HepG2 (cell line): ENCODE results near the gene FKBP1B. TPM values are rescaled to one million over a fixed set of nuclear protein-coding genes. Genes with fewer than 3 reads are reported as not detected.

Source experiments
- ARNT2 ChIP-seq: sonication (generic); formaldehyde crosslinking; IDR thresholded peaks from 2 replicates; pipeline ENCODE4 v1.8.0; 2022; ENCODE audit warnings: mild to moderate bottlenecking, low read depth, missing genetic modification reagents, moderate library complexity
- ELF4 ChIP-seq: sonication (generic); formaldehyde crosslinking; IDR thresholded peaks from 2 replicates; pipeline ENCODE4 v1.5.0; 2020; ENCODE audit warnings: missing genetic modification reagents, mild to moderate bottlenecking, moderate library complexity, borderline replicate concordance
- ESRRA ChIP-seq: sonication (generic); formaldehyde crosslinking; IDR thresholded peaks from 2 replicates; pipeline ENCODE4 v1.5.1; 2020; ENCODE audit warnings: mild to moderate bottlenecking, low read depth, missing genetic modification reagents
- IRX3 ChIP-seq: sonication (generic); formaldehyde crosslinking; IDR thresholded peaks from 2 replicates; pipeline ENCODE4 v1.8.1; 2023; ENCODE audit warnings: mild to moderate bottlenecking, low read depth, missing genetic modification reagents, borderline replicate concordance
- MXI1 ChIP-seq: IDR thresholded peaks from 3 replicates; pipeline ENCODE4 v1.6.1; 2012; ENCODE audit warnings: low read depth, low read length, inconsistent platforms, borderline replicate concordance
- NFYB ChIP-seq: sonication (generic); formaldehyde crosslinking; IDR thresholded peaks from 2 replicates; pipeline ENCODE4 v1.4.0; 2020; ENCODE audit warnings: missing genetic modification reagents
- RFX5 ChIP-seq: IDR thresholded peaks from 2 replicates; pipeline ENCODE4 v1.6.1; 2011; ENCODE audit warnings: low read depth, low read length, improper control_type of control experiment
- SOX6 ChIP-seq, 2 experiments: fragments of 450-650 bp in 1 of 2; sonication (generic) in 1 of 2; formaldehyde crosslinking in 1 of 2; IDR thresholded peaks; 2 replicates each; pipeline versions ENCODE4 v1.4.0 to v1.6.1; 2017 to 2020; ENCODE audit warnings: antibody characterized with exemption in 1 of 2, mild to moderate bottlenecking in 1 of 2, missing genetic modification reagents in 1 of 2
- ZC3H4 ChIP-seq: sonication (generic); formaldehyde crosslinking; IDR thresholded peaks from 2 replicates; pipeline ENCODE4 v1.4.0; 2020; ENCODE audit warnings: missing genetic modification reagents, borderline replicate concordance
- ZNF20 ChIP-seq: sonication (generic); formaldehyde crosslinking; IDR thresholded peaks from 2 replicates; pipeline ENCODE4 v1.4.0; 2020; ENCODE audit warnings: mild to moderate bottlenecking, moderate library complexity, missing genetic modification reagents
- ZNF33B ChIP-seq: sonication (generic); formaldehyde crosslinking; IDR thresholded peaks from 2 replicates; pipeline ENCODE4 v1.5.1; 2020; ENCODE audit warnings: mild to moderate bottlenecking, missing genetic modification reagents
- ZNF562 ChIP-seq: sonication (generic); formaldehyde crosslinking; IDR thresholded peaks from 2 replicates; pipeline ENCODE4 v1.8.0; 2022; ENCODE audit warnings: missing genetic modification reagents, borderline replicate concordance
- ZNF619 ChIP-seq: sonication (generic); formaldehyde crosslinking; IDR thresholded peaks from 2 replicates; pipeline ENCODE4 v1.4.0; 2020; ENCODE audit warnings: mild to moderate bottlenecking, missing genetic modification reagents
- ZNF775 ChIP-seq: sonication (generic); formaldehyde crosslinking; IDR thresholded peaks from 2 replicates; pipeline ENCODE4 v1.4.0; 2020; ENCODE audit warnings: missing genetic modification reagents, mild to moderate bottlenecking, moderate library complexity, borderline replicate concordance
- polyA plus RNA-seq, 8 experiments: library from polyadenylated mRNA; depleted of rRNA in 3 of 8; stranded (reverse) in 7 of 8; unstranded in 1 of 8; fragments of >200 nt; fragmentation: Illumina TruSeq in 4 of 8; extraction: Trizol in 4 of 8; gene quantifications; 2 replicates each; pipeline versions ENCODE4 v1.2.1 to v1.2.3, GENCODE V29; 2011 to 2016; ENCODE audit warnings: low read depth in 4 of 8, missing spikeins in 1 of 8, mixed read lengths in 1 of 8; ENCODE audit not compliant: insufficient read depth in 1 of 8
- total RNA-seq, 5 experiments: library from RNA; depleted of rRNA; stranded (reverse); fragments of >200 nt; fragmentation: Illumina TruSeq; extraction: Trizol; gene quantifications; 2 replicates each; pipeline ENCODE4 v1.2.3, GENCODE V29; 2016; ENCODE audit warnings: low read depth in 1 of 5
- TF ChIP-seq, protein P1 (sequence below): sonication (generic); formaldehyde crosslinking; IDR thresholded peaks from 2 replicates; pipeline ENCODE4 v1.8.1; 2023; ENCODE audit warnings: missing genetic modification reagents, inconsistent platforms, borderline replicate concordance
- TF ChIP-seq, protein P2 (sequence below): IDR thresholded peaks from 2 replicates; pipeline ENCODE4 v1.4.0; 2020; ENCODE audit warnings: mild to moderate bottlenecking, missing genetic modification reagents
- TF ChIP-seq, protein P3 (sequence below): sonication (generic); formaldehyde crosslinking; IDR thresholded peaks from 2 replicates; pipeline ENCODE4 v1.4.0; 2020; ENCODE audit warnings: mild to moderate bottlenecking, missing genetic modification reagents
- TF ChIP-seq, protein P4 (sequence below): sonication (generic); formaldehyde crosslinking; IDR thresholded peaks from 2 replicates; pipeline ENCODE4 v1.4.0; 2020; ENCODE audit warnings: mild to moderate bottlenecking, missing genetic modification reagents

The FKBP1B gene
- total and polyA plus RNA-seq, 2 of the 13 experiments (the other 11 are each of a cell fraction or from before 2014, with no cell fraction given): 35.2 to 96.3 TPM

DNA sequence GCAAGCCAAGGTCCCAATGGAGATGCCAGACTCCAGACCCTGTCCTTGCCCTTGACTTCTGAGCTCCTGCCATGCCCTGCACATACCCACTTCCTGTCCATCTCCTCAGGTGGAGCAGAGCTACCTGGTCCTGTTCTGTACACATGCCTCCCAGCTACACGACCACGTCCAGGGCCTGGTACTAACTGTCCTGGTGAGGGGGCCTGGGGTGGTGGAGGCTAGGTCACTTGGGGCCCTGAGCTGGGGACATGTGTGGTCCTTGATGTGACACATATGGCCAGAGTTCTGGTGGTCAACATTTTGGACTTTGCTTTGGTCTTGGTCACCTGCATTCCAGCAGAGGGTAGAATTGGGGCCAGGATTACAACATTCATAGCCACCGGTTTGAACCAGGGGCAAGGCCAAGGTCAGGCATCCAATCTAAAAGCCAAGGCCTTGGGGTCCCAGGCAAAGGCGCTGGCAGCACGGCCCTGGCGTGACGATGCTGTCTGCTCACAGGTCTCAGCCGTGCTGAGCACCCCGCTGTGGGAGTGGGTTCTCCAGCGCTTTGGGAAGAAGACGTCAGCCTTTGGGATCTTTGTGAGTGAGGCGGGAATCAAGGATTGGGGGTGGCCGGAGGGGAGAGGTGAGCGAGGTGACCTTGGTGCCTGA lies 27.1 kb upstream of the FKBP1B start (continued):
- TF ChIP-seq, protein P1, sequence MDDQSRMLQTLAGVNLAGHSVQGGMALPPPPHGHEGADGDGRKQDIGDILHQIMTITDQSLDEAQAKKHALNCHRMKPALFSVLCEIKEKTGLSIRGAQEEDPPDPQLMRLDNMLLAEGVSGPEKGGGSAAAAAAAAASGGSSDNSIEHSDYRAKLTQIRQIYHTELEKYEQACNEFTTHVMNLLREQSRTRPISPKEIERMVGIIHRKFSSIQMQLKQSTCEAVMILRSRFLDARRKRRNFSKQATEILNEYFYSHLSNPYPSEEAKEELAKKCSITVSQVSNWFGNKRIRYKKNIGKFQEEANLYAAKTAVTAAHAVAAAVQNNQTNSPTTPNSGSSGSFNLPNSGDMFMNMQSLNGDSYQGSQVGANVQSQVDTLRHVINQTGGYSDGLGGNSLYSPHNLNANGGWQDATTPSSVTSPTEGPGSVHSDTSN (CRISPR knock-in tag): no peak
- TF ChIP-seq ZNF33B (CRISPR knock-in tag) (no peak), RFX5 (no peak), MXI1 (peak; percentile 9; the same call in 1 of the 3 replicates), ESRRA (CRISPR knock-in tag) (peak; percentile 95), IRX3 (CRISPR knock-in tag) (peak; percentile 71; the same call in 1 of the 2 replicates), NFYB (CRISPR knock-in tag) (no peak), ZNF775 (CRISPR knock-in tag) (no peak), ZNF619 (no peak), ZNF562 (CRISPR knock-in tag) (no peak), ZNF20 (CRISPR knock-in tag) (no peak), ZC3H4 (no peak), SOX6 (IDR thresholded peaks at IDR 0.05) (no peak), SOX6 (CRISPR knock-in tag; IDR thresholded peaks at IDR 0.05) (peak; percentile 94), ARNT2 (CRISPR knock-in tag) (0 out of 2 replicates have a peak, but pooled peaks have one; percentile 20), ELF4 (CRISPR knock-in tag) (no peak)
- TF ChIP-seq, protein P2, sequence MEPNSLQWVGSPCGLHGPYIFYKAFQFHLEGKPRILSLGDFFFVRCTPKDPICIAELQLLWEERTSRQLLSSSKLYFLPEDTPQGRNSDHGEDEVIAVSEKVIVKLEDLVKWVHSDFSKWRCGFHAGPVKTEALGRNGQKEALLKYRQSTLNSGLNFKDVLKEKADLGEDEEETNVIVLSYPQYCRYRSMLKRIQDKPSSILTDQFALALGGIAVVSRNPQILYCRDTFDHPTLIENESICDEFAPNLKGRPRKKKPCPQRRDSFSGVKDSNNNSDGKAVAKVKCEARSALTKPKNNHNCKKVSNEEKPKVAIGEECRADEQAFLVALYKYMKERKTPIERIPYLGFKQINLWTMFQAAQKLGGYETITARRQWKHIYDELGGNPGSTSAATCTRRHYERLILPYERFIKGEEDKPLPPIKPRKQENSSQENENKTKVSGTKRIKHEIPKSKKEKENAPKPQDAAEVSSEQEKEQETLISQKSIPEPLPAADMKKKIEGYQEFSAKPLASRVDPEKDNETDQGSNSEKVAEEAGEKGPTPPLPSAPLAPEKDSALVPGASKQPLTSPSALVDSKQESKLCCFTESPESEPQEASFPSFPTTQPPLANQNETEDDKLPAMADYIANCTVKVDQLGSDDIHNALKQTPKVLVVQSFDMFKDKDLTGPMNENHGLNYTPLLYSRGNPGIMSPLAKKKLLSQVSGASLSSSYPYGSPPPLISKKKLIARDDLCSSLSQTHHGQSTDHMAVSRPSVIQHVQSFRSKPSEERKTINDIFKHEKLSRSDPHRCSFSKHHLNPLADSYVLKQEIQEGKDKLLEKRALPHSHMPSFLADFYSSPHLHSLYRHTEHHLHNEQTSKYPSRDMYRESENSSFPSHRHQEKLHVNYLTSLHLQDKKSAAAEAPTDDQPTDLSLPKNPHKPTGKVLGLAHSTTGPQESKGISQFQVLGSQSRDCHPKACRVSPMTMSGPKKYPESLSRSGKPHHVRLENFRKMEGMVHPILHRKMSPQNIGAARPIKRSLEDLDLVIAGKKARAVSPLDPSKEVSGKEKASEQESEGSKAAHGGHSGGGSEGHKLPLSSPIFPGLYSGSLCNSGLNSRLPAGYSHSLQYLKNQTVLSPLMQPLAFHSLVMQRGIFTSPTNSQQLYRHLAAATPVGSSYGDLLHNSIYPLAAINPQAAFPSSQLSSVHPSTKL (CRISPR knock-in tag): peak; percentile 89
- TF ChIP-seq, protein P3, sequence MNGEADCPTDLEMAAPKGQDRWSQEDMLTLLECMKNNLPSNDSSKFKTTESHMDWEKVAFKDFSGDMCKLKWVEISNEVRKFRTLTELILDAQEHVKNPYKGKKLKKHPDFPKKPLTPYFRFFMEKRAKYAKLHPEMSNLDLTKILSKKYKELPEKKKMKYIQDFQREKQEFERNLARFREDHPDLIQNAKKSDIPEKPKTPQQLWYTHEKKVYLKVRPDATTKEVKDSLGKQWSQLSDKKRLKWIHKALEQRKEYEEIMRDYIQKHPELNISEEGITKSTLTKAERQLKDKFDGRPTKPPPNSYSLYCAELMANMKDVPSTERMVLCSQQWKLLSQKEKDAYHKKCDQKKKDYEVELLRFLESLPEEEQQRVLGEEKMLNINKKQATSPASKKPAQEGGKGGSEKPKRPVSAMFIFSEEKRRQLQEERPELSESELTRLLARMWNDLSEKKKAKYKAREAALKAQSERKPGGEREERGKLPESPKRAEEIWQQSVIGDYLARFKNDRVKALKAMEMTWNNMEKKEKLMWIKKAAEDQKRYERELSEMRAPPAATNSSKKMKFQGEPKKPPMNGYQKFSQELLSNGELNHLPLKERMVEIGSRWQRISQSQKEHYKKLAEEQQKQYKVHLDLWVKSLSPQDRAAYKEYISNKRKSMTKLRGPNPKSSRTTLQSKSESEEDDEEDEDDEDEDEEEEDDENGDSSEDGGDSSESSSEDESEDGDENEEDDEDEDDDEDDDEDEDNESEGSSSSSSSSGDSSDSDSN (CRISPR knock-in tag): peak; percentile 42; the same call in 1 of the 2 replicates
- TF ChIP-seq, protein P4, sequence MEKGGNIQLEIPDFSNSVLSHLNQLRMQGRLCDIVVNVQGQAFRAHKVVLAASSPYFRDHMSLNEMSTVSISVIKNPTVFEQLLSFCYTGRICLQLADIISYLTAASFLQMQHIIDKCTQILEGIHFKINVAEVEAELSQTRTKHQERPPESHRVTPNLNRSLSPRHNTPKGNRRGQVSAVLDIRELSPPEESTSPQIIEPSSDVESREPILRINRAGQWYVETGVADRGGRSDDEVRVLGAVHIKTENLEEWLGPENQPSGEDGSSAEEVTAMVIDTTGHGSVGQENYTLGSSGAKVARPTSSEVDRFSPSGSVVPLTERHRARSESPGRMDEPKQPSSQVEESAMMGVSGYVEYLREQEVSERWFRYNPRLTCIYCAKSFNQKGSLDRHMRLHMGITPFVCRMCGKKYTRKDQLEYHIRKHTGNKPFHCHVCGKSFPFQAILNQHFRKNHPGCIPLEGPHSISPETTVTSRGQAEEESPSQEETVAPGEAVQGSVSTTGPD (CRISPR knock-in tag): peak; percentile 95
